Measurements from ENCODE around the gene COL25A1.

GRCh38 chr4:108941904-108942430 is 360.5 kb downstream of the COL25A1 start:
- TF ChIP-seq, protein P1, sequence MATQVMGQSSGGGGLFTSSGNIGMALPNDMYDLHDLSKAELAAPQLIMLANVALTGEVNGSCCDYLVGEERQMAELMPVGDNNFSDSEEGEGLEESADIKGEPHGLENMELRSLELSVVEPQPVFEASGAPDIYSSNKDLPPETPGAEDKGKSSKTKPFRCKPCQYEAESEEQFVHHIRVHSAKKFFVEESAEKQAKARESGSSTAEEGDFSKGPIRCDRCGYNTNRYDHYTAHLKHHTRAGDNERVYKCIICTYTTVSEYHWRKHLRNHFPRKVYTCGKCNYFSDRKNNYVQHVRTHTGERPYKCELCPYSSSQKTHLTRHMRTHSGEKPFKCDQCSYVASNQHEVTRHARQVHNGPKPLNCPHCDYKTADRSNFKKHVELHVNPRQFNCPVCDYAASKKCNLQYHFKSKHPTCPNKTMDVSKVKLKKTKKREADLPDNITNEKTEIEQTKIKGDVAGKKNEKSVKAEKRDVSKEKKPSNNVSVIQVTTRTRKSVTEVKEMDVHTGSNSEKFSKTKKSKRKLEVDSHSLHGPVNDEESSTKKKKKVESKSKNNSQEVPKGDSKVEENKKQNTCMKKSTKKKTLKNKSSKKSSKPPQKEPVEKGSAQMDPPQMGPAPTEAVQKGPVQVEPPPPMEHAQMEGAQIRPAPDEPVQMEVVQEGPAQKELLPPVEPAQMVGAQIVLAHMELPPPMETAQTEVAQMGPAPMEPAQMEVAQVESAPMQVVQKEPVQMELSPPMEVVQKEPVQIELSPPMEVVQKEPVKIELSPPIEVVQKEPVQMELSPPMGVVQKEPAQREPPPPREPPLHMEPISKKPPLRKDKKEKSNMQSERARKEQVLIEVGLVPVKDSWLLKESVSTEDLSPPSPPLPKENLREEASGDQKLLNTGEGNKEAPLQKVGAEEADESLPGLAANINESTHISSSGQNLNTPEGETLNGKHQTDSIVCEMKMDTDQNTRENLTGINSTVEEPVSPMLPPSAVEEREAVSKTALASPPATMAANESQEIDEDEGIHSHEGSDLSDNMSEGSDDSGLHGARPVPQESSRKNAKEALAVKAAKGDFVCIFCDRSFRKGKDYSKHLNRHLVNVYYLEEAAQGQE (IDR thresholded peaks at IDR 0.05; ENCODE audit: low read depth): no peak
- TF ChIP-seq EZH2phosphoT487 (IDR thresholded peaks at IDR 0.05; ENCODE audit: borderline replicate concordance) (no peak), POLR2AphosphoS5 (IDR thresholded peaks at IDR 0.05; ENCODE audit: low read depth, low read length) (no peak), POLR2A (IDR thresholded peaks at IDR 0.05; ENCODE audit: borderline replicate concordance, extremely low read depth, insufficient read depth, insufficient read length) (no peak), CTCF (IDR thresholded peaks at IDR 0.05 in 2 of 3, conservative IDR thresholded peaks at IDR 0.05 in 1 of 3; ENCODE audit: borderline replicate concordance in 1 of 3, insufficient read depth in 1 of 3, low read depth in 2 of 3, low read length in 2 of 3) (no peak), EGR1 (IDR thresholded peaks at IDR 0.05; ENCODE audit: low read depth) (no peak), YY1 (IDR thresholded peaks at IDR 0.05; ENCODE audit: extremely low read depth, insufficient replicate concordance, low read depth, low read length) (no peak), ELF1 (IDR thresholded peaks at IDR 0.05; ENCODE audit: borderline replicate concordance, low read depth) (no peak), JUND (IDR thresholded peaks at IDR 0.05) (no peak)
